RWPE2 (cell line): ENCODE measurements around the gene PLXNC1.

Source experiments
- ATAC-seq: fragments of 200-7000 bp; cut with Tn5 transposase; 3 replicates; pipeline ENCODE4 v1.9.1; 2021; ENCODE audit warnings: low read depth
- DNase-seq: peaks from one replicate; pipeline ENCODE4 v3.0.0-alpha.2; 2020; ENCODE audit warnings: low spot score
- H3K27ac ChIP-seq: fragments of 450-650 bp; 2 replicates; pipeline ENCODE4 v1.5.1; 2017; ENCODE audit warnings: mild to moderate bottlenecking; ENCODE audit not compliant: poor library complexity, severe bottlenecking
- H3K27me3 ChIP-seq: fragments of 250-450 bp; sonication (Bioruptor Pico); 2 replicates; pipeline ENCODE4 v1.5.1; 2021; ENCODE audit warnings: mild to moderate bottlenecking, moderate library complexity; ENCODE audit not compliant: insufficient read depth, poor library complexity, severe bottlenecking
- H3K36me3 ChIP-seq: fragments of 250-450 bp; sonication (Bioruptor Pico); 2 replicates; pipeline ENCODE4 v1.5.1; 2020; ENCODE audit warnings: low read depth, mild to moderate bottlenecking, moderate library complexity
- H3K4me1 ChIP-seq: fragments of 250-450 bp; sonication (Bioruptor Pico); 2 replicates; pipeline ENCODE4 v1.5.1; 2021; ENCODE audit warnings: mild to moderate bottlenecking, moderate library complexity; ENCODE audit not compliant: insufficient read depth, poor library complexity, severe bottlenecking
- H3K4me3 ChIP-seq: fragments of 250-450 bp; sonication (Bioruptor Pico); 2 replicates; pipeline ENCODE4 v1.5.1; 2021; ENCODE audit warnings: mild to moderate bottlenecking, moderate library complexity; ENCODE audit not compliant: severe bottlenecking
- H3K9me3 ChIP-seq: fragments of 250-450 bp; sonication (Bioruptor Pico); 2 replicates; pipeline ENCODE4 v1.5.1; 2021; ENCODE audit warnings: mild to moderate bottlenecking, moderate library complexity; ENCODE audit not compliant: severe bottlenecking
- CTCF ChIP-seq: fragments of 450-650 bp; IDR thresholded peaks from one replicate; pipeline ENCODE4 v1.5.1; 2017; ENCODE audit warnings: mild to moderate bottlenecking, moderate library complexity; ENCODE audit not compliant: poor library complexity, severe bottlenecking

Gene PLXNC1

GRCh38 chr12:94187361-94187760 lies 39.0 kb downstream of the PLXNC1 start:
- Histone ChIP-seq H3K27me3 (no peaks in the 10 kb centered on the region), H3K27ac (no peak overlapping the region), H3K36me3 (no peaks in the 10 kb centered on the region), H3K4me3 (no peak overlapping the region), H3K4me1 (no peaks in the 10 kb centered on the region), H3K9me3 (no peaks in the 10 kb centered on the region)
- TF ChIP-seq CTCF: no peak
- ATAC-seq (no peak), DNase-seq (no peak)

- DNase-seq (no peak), ATAC-seq (no peak)
- Histone ChIP-seq H3K4me1 (no peaks in the 10 kb centered on the region), H3K27me3 (no peaks in the 10 kb centered on the region), H3K27ac (no peak overlapping the region), H3K9me3 (no peaks in the 10 kb centered on the region), H3K4me3 (no peak overlapping the region), H3K36me3 (no peaks in the 10 kb centered on the region)
- no peak for TF ChIP-seq CTCF
Observed at GRCh38 chr12:94190623-94191022, 42.2 kb downstream of the PLXNC1 start.

- Histone ChIP-seq H3K4me1 (no peaks in the 10 kb centered on the region), H3K9me3 (no peaks in the 10 kb centered on the region), H3K27ac (no peak overlapping the region), H3K27me3 (no peaks in the 10 kb centered on the region), H3K36me3 (no peaks in the 10 kb centered on the region), H3K4me3 (no peak overlapping the region)
- DNase-seq (no peak), ATAC-seq (no peak)
- TF ChIP-seq CTCF: no peak
Observed at GRCh38 chr12:94191023-94191422, 42.6 kb downstream of the PLXNC1 start.

- no peak for TF ChIP-seq CTCF
- H3K36me3 ChIP-seq: no peaks in the 10 kb centered on the region
- ATAC-seq: no peak
- no peaks in the 10 kb centered on the region for H3K9me3 ChIP-seq
- no peak overlapping the region for H3K4me3 ChIP-seq
- no peaks in the 10 kb centered on the region for H3K4me1 ChIP-seq
- H3K27me3 ChIP-seq: no peaks in the 10 kb centered on the region
- no peak for DNase-seq
- H3K27ac ChIP-seq: no peak overlapping the region
Observed at GRCh38 chr12:94191811-94192210, 43.4 kb downstream of the PLXNC1 start.

- DNase-seq: no peak
Observed at GRCh38 chr12:94192506-94192905, 44.1 kb downstream of the PLXNC1 start.

More at GRCh38 chr12:94192506-94192905, 44.1 kb downstream of the PLXNC1 start:
- Histone ChIP-seq H3K4me3 (no peak overlapping the region), H3K36me3 (no peaks in the 10 kb centered on the region), H3K9me3 (no peaks in the 10 kb centered on the region), H3K27me3 (no peaks in the 10 kb centered on the region), H3K27ac (no peak overlapping the region), H3K4me1 (no peaks in the 10 kb centered on the region)
- ATAC-seq: no peak
- no peak for TF ChIP-seq CTCF
